DND-41 (cell line): ENCODE results near the gene YEATS2.

Experiments
- EZH2 ChIP-seq: IDR thresholded peaks from 3 replicates; pipeline ENCODE4 v1.6.1; 2012; ENCODE audit warnings: borderline replicate concordance, low read depth, mild to moderate bottlenecking, moderate library complexity, low read length, inconsistent platforms; ENCODE audit not compliant: severe bottlenecking
- TF ChIP-seq, protein P1 (sequence below): IDR thresholded peaks from 2 replicates; pipeline ENCODE4 v1.5.1; 2012; ENCODE audit warnings: borderline replicate concordance, low read length, moderate library complexity, mild to moderate bottlenecking; ENCODE audit not compliant: poor library complexity, severe bottlenecking; ENCODE audit errors: extremely low read depth

DNA sequence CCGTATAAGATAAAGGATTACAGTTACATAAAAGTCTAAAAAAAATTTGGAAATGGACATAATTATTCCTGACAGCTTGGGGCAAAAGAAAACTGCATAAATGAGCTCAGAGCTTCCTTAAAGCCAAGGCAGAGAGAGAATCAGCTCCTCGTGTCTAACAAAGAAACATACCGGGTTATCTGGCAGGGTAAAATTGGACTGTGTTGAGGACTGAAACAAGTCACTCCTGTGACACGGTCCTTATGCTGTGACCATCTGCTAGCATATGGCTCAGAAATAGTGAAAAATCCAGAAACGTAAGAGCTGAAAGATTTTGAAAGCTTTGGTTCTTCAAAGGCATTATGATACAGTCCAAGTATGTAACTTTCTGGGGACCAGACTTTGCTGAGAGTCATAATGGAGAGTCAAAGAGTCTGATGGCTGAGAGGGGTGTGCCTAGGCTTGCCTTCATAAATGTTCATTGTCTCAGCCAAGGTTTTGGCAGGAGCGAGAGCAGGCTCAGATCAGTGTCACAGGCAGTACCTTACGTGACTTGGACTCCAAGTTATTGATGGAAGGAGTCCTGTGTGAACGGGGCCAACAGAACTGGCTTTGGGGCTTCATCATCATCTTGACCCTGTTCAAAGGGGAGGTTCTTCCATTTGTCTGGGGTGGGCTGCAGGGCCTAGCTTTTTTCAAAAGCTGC lies 115.3 kb downstream of the YEATS2 start:
- TF ChIP-seq, protein P1, sequence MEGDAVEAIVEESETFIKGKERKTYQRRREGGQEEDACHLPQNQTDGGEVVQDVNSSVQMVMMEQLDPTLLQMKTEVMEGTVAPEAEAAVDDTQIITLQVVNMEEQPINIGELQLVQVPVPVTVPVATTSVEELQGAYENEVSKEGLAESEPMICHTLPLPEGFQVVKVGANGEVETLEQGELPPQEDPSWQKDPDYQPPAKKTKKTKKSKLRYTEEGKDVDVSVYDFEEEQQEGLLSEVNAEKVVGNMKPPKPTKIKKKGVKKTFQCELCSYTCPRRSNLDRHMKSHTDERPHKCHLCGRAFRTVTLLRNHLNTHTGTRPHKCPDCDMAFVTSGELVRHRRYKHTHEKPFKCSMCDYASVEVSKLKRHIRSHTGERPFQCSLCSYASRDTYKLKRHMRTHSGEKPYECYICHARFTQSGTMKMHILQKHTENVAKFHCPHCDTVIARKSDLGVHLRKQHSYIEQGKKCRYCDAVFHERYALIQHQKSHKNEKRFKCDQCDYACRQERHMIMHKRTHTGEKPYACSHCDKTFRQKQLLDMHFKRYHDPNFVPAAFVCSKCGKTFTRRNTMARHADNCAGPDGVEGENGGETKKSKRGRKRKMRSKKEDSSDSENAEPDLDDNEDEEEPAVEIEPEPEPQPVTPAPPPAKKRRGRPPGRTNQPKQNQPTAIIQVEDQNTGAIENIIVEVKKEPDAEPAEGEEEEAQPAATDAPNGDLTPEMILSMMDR, result no peak
- TF ChIP-seq EZH2, result no peak
